VCaP (cell line): Measurements from ENCODE around the gene ACVR1.

ENCODE experiments used
- H3K27ac ChIP-seq: fragments of 450-650 bp; 2 replicates; pipeline ENCODE4 v1.5.1; 2017
- CTCF ChIP-seq: fragments of 450-650 bp; conservative IDR thresholded peaks from 2 replicates; pipeline ENCODE4 v1.5.1; 2017; ENCODE audit warnings: mild to moderate bottlenecking, moderate library complexity

ACVR1 gene

GRCh38 chr2:157841485-157841884, 34.6 kb downstream of the ACVR1 start:
- no peak for TF ChIP-seq CTCF
- H3K27ac ChIP-seq = no peak overlapping the region

GRCh38 chr2:157840568-157841156, 35.5 kb downstream of the ACVR1 start:
- no peak for TF ChIP-seq CTCF
- H3K27ac ChIP-seq = no peak overlapping the region

- no peak overlapping the region for H3K27ac ChIP-seq
- no peak for TF ChIP-seq CTCF
Measured at GRCh38 chr2:157839822-157840221, 36.3 kb downstream of the ACVR1 start.

GRCh38 chr2:157839162-157839801, 36.8 kb downstream of the ACVR1 start:
- TF ChIP-seq CTCF = no peak
- H3K27ac ChIP-seq = no peak overlapping the region

- TF ChIP-seq CTCF = no peak
- H3K27ac ChIP-seq = peak overlapping the region; percentile 49
Measured at GRCh38 chr2:157838442-157839161, 37.5 kb downstream of the ACVR1 start.

- TF ChIP-seq CTCF = no peak
- peak overlapping the region; percentile 49 for H3K27ac ChIP-seq
Measured at GRCh38 chr2:157837851-157838441, 38.2 kb downstream of the ACVR1 start.

- no peak for TF ChIP-seq CTCF
- H3K27ac ChIP-seq = no peak overlapping the region
Measured at GRCh38 chr2:157836531-157836930, 39.6 kb downstream of the ACVR1 start.
